GM18517 (cell line): ENCODE measurements around the gene FAM163B.

Experiments
- ATAC-seq: cut with Tn5 transposase; IDR thresholded peaks from one replicate; pipeline ENCODE4 v1.9.1; 2021; ENCODE audit warnings: mild to moderate bottlenecking, moderate library complexity; ENCODE audit not compliant: unreplicated experiment

Gene FAM163B

GRCh38 chr9:133532937-133533668 lies 76.1 kb downstream of the FAM163B start:
- ATAC-seq: no peak

- no peak for ATAC-seq
Measured at GRCh38 chr9:133531293-133531692, 77.9 kb downstream of the FAM163B start.

GRCh38 chr9:133529874-133530273 lies 79.3 kb downstream of the FAM163B start:
- ATAC-seq: no peak

GRCh38 chr9:133529457-133529856 lies 79.7 kb downstream of the FAM163B start:
- no peak for ATAC-seq

GRCh38 chr9:133528876-133529241 lies 80.3 kb downstream of the FAM163B start:
- ATAC-seq: no peak

- ATAC-seq: no peak
Measured at GRCh38 chr9:133528001-133528875, 81.0 kb downstream of the FAM163B start.

DNA sequence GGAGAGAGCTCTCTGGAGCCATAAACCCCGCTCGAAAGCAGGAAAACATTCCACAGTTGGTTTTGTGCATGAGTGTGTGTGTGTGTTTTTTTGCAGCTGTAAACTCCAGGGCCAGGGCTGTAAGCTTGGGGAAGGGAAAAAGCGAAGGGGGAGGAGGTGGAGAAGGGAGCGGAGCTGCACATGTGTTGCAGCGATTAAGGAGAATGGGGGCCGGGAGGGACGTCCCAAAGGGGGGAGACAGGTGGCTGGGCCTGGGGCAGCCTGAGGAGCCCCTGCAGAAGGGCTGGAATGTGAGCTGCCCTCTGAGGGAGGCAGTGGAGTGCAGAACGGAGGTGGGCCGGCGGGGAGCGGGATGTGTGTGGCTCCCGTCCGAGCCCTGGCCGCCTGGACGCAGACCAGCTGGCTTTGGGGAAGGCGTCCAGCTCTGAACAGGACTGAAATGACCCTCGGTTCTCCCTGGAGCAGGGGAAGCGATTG lies 81.7 kb downstream of the FAM163B start:
- no peak for ATAC-seq
